Measurements from ENCODE around the gene CFAP46. TPM values are rescaled to one million over a fixed set of nuclear protein-coding genes. Genes with fewer than 3 reads are reported as not detected.

CFAP46 gene
- total and polyA plus RNA-seq, 9 of the 15 experiments (the other 6 are each of a cell fraction or from before 2014, with no cell fraction given), result not detected

DNA sequence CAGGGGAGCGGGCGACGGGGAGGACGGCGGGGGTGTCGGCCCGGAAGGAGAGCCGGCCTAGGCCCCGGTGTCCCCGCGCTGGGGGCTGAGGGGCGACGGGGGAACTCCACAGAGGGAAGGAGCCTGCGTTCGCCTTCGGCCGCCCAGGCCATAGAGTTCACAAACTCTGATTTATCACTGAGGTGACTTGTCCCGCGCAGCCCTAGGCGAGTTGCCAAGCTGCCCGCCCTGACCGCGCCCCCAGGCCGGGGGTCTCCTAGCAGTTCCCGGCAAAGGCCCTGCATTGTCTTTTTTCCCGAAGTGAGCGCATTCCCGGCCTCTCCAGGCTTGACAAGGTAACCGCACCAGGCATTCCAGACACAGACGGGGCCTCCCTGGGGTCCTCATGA, 153.5 kb downstream of the CFAP46 start (continued):
- TF ChIP-seq KAT7 (CRISPR knock-in tag; IDR thresholded peaks at IDR 0.05; ENCODE audit: borderline replicate concordance) (no peak), RBM25 (IDR thresholded peaks at IDR 0.05; ENCODE audit: low read depth, low read length, severe bottlenecking) (no peak), XRCC5 (IDR thresholded peaks at IDR 0.05; ENCODE audit: low read depth, low read length) (no peak), PRPF4 (IDR thresholded peaks at IDR 0.05; ENCODE audit: insufficient read depth, low read depth, low read length, poor library complexity, severe bottlenecking) (no peak)
- TF ChIP-seq, protein P1, sequence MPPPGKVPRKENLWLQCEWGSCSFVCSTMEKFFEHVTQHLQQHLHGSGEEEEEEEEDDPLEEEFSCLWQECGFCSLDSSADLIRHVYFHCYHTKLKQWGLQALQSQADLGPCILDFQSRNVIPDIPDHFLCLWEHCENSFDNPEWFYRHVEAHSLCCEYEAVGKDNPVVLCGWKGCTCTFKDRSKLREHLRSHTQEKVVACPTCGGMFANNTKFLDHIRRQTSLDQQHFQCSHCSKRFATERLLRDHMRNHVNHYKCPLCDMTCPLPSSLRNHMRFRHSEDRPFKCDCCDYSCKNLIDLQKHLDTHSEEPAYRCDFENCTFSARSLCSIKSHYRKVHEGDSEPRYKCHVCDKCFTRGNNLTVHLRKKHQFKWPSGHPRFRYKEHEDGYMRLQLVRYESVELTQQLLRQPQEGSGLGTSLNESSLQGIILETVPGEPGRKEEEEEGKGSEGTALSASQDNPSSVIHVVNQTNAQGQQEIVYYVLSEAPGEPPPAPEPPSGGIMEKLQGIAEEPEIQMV (tag; conservative IDR thresholded peaks at IDR 0.05; ENCODE audit: low read depth), result no peak
- TF ChIP-seq, protein P2, sequence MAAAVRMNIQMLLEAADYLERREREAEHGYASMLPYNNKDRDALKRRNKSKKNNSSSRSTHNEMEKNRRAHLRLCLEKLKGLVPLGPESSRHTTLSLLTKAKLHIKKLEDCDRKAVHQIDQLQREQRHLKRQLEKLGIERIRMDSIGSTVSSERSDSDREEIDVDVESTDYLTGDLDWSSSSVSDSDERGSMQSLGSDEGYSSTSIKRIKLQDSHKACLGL (CRISPR knock-in tag; IDR thresholded peaks at IDR 0.05; ENCODE audit: borderline replicate concordance, poor library complexity, severe bottlenecking), result no peak

DNA sequence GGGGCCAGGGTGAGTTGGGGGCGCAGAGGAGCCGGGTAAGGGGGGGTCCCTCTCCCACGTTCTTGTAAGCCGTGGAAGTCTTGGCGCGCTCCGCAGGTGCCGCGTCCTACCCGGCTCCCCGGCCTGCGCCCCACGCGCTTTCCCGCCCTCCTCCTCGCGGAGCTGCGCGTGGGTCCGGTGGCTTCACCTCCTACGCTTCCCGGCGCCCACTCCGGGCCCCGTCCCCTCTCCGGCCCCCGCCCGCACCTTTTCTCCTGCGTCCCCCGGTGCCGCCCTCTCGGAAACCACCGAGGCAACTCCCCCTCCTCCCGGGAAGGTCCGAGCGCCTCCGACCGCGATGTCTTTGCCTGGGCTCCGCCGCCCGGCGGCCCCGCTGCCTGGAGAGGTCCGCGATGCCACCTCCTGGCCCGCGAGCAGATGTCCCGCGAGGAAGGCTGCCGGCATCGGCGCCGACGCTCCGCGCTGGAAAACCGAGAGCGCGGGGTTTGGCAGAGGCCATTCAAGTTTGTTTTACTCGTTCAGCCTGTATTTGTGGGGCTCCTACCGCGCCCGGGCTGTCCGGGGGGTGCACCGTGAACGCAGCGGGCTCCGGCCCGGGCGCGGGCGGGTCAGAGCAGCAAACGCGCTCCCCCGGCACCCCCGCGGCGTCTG, 154.1 kb downstream of the CFAP46 start:
- Histone ChIP-seq H4K20me1 (replicated peaks; ENCODE audit: control insufficient read depth, insufficient read depth, low read length) (no peaks in the 10 kb centered on the region), H3K4me2 (ENCODE audit: insufficient read depth, low read length) (no peak overlapping the region), H3K27me3 (ENCODE audit: control insufficient read depth in 2 of 2, insufficient read depth in 2 of 2, low read length in 2 of 2) (no peaks in the 10 kb centered on the region; a peak in 1 of 5 replicates), H3K9me3 (replicated peaks; ENCODE audit: control insufficient read depth, insufficient read depth, low read depth, low read length) (no peaks in the 10 kb centered on the region), H3K79me2 (ENCODE audit: control insufficient read depth, insufficient read depth, low read length) (no peaks in the 10 kb centered on the region), H3K4me1 (replicated peaks in 1 of 2; ENCODE audit: control insufficient read depth in 2 of 2, insufficient read depth in 2 of 2, low read length in 2 of 2) (no peaks in the 10 kb centered on the region; a peak in 1 of 5 replicates), H2AFZ (ENCODE audit: low read depth, low read length) (no peak overlapping the region), H3K9me1 (ENCODE audit: control insufficient read depth, insufficient read depth, low read length) (no peaks in the 10 kb centered on the region), H3K27ac (ENCODE audit: extremely low read depth, low read depth, low read length) (no peak overlapping the region), H3K9ac (ENCODE audit: insufficient read depth in 1 of 2, low read depth in 2 of 2, low read length in 2 of 2) (no peak overlapping the region), H3K4me3 (no peak overlapping the region), H3K36me3 (ENCODE audit: control insufficient read depth, insufficient read depth, low read length) (no peaks in the 10 kb centered on the region)
- BruUV-seq (replicated peaks), result no TSS peak
- in situ Hi-C loops (cut with MboI) (no loop called here), intact Hi-C loops (cut with micrococcal nuclease) (no loop called here)
- no CpG with 5 or more reads among the region's 79 CpGs for WGBS (ENCODE audit: insufficient coverage, low coverage, missing lambda C conversion rate)
- FAIRE-seq (no peak), DNase-seq (ENCODE audit: extremely low read depth in 1 of 4, low spot score in 3 of 4) (no peak), ATAC-seq (no peak)
- POLR2A ChIA-PET, result no interaction called here
- CTCF ChIA-PET (ENCODE audit: low intra/inter-chr PET ratio), result no interaction called here
- TF ChIP-seq ZNF3 (CRISPR knock-in tag; IDR thresholded peaks at IDR 0.05), result no peak
- no peak for TF ChIP-seq NR1H2 (CRISPR knock-in tag; IDR thresholded peaks at IDR 0.05)
- TF ChIP-seq IFI16 (CRISPR knock-in tag; IDR thresholded peaks at IDR 0.05), result no peak
- TF ChIP-seq, protein P3, sequence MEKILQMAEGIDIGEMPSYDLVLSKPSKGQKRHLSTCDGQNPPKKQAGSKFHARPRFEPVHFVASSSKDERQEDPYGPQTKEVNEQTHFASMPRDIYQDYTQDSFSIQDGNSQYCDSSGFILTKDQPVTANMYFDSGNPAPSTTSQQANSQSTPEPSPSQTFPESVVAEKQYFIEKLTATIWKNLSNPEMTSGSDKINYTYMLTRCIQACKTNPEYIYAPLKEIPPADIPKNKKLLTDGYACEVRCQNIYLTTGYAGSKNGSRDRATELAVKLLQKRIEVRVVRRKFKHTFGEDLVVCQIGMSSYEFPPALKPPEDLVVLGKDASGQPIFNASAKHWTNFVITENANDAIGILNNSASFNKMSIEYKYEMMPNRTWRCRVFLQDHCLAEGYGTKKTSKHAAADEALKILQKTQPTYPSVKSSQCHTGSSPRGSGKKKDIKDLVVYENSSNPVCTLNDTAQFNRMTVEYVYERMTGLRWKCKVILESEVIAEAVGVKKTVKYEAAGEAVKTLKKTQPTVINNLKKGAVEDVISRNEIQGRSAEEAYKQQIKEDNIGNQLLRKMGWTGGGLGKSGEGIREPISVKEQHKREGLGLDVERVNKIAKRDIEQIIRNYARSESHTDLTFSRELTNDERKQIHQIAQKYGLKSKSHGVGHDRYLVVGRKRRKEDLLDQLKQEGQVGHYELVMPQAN (IDR thresholded peaks at IDR 0.05; ENCODE audit: borderline replicate concordance), result no peak
- TF ChIP-seq BACH1 (tag; IDR thresholded peaks at IDR 0.05), result no peak
- TF ChIP-seq, protein P4, sequence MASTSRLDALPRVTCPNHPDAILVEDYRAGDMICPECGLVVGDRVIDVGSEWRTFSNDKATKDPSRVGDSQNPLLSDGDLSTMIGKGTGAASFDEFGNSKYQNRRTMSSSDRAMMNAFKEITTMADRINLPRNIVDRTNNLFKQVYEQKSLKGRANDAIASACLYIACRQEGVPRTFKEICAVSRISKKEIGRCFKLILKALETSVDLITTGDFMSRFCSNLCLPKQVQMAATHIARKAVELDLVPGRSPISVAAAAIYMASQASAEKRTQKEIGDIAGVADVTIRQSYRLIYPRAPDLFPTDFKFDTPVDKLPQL (IDR thresholded peaks at IDR 0.05; ENCODE audit: extremely low read depth, insufficient read length), result no peak
- TF ChIP-seq MTA1 (IDR thresholded peaks at IDR 0.05; ENCODE audit: borderline replicate concordance), result no peak
- TF ChIP-seq HIVEP1 (CRISPR knock-in tag; IDR thresholded peaks at IDR 0.05), result no peak
- TF ChIP-seq SMARCE1 (IDR thresholded peaks at IDR 0.05), result no peak
- no peak for TF ChIP-seq ARNT (IDR thresholded peaks at IDR 0.05)
- no peak for TF ChIP-seq SRSF9 (IDR thresholded peaks at IDR 0.05; ENCODE audit: borderline replicate concordance, low read depth, low read length)
